GM11168 (cell line): ENCODE results near the gene CABP7.

Experiments used
- in situ Hi-C: fragments of 300-500 bp; cut with MboI; formaldehyde crosslinking; loops from one replicate; pipeline ENCODE4 v1.12.0; 2022; ENCODE audit warnings: low sequenced_read_pairs; ENCODE audit not compliant: unreplicated experiment

The CABP7 gene

GRCh38 chr22:29719899-29720645 lies at the start of gene CABP7:
Gene CABP7, plus strand, starts transcription at chr22:29720003. Its CDS starts 422 bp downstream, at chr22:29720425.
- in situ Hi-C loops, result no loop called here

DNA sequence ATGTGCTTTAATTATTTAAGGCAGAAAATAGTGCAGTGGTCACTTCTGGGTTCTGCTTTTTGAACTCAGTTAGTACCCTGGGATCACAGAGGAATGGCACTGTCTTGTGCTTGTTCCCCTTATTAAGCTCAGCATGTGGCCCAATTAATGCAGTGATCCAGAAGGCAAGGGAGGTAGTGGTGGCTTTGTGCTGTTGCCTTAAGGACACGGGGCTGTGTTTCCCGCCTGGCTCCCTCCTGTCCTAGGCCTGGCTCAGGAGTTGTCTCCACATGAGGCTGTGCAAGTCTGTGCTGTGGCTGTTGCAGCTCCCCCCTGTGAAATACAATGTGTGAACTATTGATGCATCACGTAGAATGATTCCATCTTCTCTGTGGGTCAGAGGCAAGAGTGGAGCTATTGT lies 49.2 kb upstream of the CABP7 start:
- in situ Hi-C loops, result no loop called here

GRCh38 chr22:29673361-29674066 lies 46.3 kb upstream of the CABP7 start:
- in situ Hi-C loops, result no loop called here

- in situ Hi-C loops, result no loop called here
Measured at GRCh38 chr22:29674121-29674520, 45.7 kb upstream of the CABP7 start.

DNA sequence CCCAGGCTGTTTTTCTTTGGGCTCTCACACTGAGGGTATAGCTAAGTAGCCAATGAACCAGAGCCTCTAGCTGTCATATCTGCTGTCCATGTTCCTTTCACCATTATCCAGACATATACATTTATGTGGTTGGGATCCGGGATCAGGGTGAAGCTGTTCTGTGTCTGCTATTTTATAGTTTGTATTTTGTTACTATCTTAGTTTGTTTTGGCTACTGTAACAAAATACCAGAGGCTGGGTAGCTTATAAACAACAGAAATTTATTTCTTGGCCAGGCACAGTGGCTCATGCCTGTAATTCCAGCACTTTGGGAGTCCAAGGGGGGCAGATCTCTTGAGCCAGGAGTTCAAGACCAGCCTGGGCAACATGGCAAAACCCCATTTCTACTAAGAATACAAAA lies 40.5 kb upstream of the CABP7 start:
- in situ Hi-C loops, result no loop called here

- in situ Hi-C loops, result no loop called here
Measured at GRCh38 chr22:29683536-29683935, 36.3 kb upstream of the CABP7 start.

GRCh38 chr22:29684244-29684643 lies 35.6 kb upstream of the CABP7 start:
- in situ Hi-C loops, result no loop called here

DNA sequence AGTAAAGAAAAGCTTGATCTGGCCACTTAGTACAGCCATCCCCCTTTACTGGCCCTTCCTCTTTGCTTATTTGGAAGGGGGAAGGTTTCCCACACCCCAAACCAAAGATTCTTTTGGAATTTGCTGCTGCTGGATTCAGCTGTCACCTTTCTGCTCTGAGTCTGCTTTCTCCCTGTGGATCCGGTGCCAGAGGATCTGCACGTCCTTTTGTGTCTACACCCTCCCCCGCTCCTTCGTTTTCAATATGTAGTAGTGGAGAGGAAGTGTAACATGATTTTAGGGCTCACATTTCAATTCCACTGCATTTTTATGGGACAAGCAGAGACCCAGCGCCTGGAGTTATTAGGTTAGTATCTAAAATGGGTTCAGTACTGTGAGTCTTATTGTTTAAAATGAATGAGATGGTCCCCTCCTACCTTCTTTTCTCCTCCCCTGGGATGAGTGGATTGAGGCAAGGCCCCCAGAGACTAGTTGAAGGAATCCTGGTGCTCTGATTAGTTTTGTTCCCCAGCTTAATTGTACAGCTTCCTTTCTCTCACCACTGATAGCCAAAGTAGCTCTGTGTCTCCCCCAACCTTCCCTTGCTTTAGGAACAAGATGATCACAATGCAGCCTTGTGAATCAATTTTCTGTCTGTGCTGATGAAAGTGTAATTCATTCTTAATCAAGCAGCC lies 30.5 kb upstream of the CABP7 start:
- in situ Hi-C loops, result no loop called here

GRCh38 chr22:29689880-29690213 lies 30.0 kb upstream of the CABP7 start:
- in situ Hi-C loops, result no loop called here

GRCh38 chr22:29690476-29690875 lies 29.3 kb upstream of the CABP7 start:
- in situ Hi-C loops, result no loop called here

DNA sequence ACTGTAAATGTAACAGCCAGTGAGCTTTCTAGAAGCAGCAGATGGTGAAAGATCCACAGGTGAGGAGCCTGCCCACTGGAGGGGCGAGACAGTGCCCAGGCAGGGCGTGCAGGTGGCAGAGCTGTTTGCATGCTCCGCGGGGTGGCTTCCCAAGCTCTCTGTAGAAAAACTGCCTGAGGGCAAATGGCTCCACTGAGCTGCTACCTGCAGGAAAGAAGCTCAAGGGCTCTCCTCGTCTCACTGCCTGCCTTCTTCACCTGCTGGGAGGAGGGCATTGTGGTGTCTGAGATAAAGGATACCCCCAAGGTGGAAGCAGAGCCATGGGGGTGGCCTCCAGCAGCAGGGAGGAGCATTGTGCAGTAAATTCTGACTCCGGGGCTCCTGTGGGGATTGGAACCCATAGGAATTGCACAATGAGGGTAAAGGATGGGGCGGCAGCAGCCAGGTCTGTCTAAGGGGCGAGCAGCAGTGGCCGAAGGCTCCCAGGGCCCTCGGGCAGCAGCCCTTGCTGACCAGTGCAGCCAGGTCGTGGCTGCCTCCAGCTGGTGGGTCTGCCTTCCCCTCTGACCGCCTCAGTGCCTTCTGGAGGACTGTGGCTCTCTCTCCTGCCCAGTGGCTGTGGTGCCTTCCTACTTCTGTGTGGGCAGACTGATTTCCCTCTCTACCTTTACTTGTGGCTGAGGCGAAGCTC lies 28.0 kb upstream of the CABP7 start:
- in situ Hi-C loops, result no loop called here

- in situ Hi-C loops, result no loop called here
Measured at GRCh38 chr22:29692327-29692640, 27.5 kb upstream of the CABP7 start.

- in situ Hi-C loops, result no loop called here
Measured at GRCh38 chr22:29693161-29693560, 26.6 kb upstream of the CABP7 start.

GRCh38 chr22:29693671-29694070 lies 26.1 kb upstream of the CABP7 start:
- in situ Hi-C loops, result no loop called here

DNA sequence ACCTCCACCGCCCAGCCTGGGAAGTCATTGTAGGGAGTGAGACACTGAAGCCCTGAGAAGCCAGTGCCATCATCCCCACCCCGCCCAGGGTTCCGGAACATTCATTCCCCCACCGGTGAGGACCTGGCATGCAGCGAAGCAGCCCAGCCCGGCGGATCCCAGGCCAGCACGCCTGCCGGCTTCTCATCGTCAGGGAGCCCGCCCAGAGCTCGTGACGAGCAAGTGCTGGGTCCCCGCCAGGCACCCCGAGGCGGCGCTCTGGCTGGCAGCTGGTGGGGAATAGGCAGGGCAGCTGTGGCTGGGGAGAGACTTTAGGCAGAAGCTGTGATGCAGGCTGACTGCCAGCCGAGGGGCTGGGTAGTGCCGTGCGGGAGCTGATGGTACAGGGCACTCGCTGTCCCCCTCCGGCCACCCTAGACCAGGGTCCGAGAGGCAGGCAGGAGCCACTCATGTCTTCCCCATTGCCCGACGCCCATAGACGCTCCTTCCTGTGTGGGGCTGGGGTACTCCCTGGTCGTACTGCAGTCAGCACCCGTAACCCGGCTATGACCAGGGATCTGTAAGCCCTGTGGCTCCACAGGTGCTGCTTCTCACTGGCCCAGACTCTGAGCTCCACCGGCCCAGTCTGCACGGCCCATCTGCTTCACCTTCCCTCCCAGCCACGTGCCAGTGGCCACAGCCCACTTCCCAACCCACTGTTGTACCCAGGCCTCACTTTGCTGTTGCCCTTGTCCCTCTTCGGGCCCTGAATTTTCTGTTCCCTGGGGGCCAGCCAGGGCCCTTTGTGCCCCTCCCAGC lies 24.5 kb upstream of the CABP7 start:
- in situ Hi-C loops, result no loop called here

GRCh38 chr22:29697853-29698598 lies 21.8 kb upstream of the CABP7 start:
- in situ Hi-C loops, result no loop called here

GRCh38 chr22:29700206-29700899 lies 19.4 kb upstream of the CABP7 start:
- in situ Hi-C loops, result no loop called here

GRCh38 chr22:29700900-29701154 lies 19.0 kb upstream of the CABP7 start:
- in situ Hi-C loops, result no loop called here
